ENCODE data around the gene POPDC3.

POPDC3 gene

GRCh38 chr6:105194106-105194505 lies 14.3 kb upstream of the POPDC3 start:
- no peak overlapping the region for H3K4me3 ChIP-seq (ENCODE audit: low read depth, low read length)
- no peaks in the 10 kb centered on the region for H3K27me3 ChIP-seq (ENCODE audit: control insufficient read depth, insufficient read depth, low read length)
- H3K4me1 ChIP-seq (ENCODE audit: control insufficient read depth, insufficient read depth, low read length): peaks cover 5% of the 10 kb centered on the region; the same call in 1 of the 2 replicates
- no peak overlapping the region for H3K9ac ChIP-seq (ENCODE audit: low read length)
- H3K9me3 ChIP-seq (ENCODE audit: control insufficient read depth, insufficient read depth, low read depth, low read length): no peaks in the 10 kb centered on the region
- H3K36me3 ChIP-seq (ENCODE audit: control insufficient read depth, insufficient read depth, low read length): no peaks in the 10 kb centered on the region
- no peak overlapping the region for H3K27ac ChIP-seq (ENCODE audit: low read depth, low read length)

- no peaks in the 10 kb centered on the region for H3K36me3 ChIP-seq (ENCODE audit: control insufficient read depth, insufficient read depth, low read length)
- H3K4me3 ChIP-seq (ENCODE audit: low read depth, low read length): no peak overlapping the region
- no peaks in the 10 kb centered on the region for H3K9me3 ChIP-seq (ENCODE audit: control insufficient read depth, insufficient read depth, low read depth, low read length)
- H3K27ac ChIP-seq (ENCODE audit: low read depth, low read length): no peak overlapping the region
- H3K9ac ChIP-seq (ENCODE audit: low read length): no peak overlapping the region
- H3K27me3 ChIP-seq (ENCODE audit: control insufficient read depth, insufficient read depth, low read length): no peaks in the 10 kb centered on the region
- peaks cover 5% of the 10 kb centered on the region; the same call in 1 of the 2 replicates for H3K4me1 ChIP-seq (ENCODE audit: control insufficient read depth, insufficient read depth, low read length)
Measured at GRCh38 chr6:105193647-105194046, 13.8 kb upstream of the POPDC3 start.

- Histone ChIP-seq H3K9me3 (ENCODE audit: control insufficient read depth, insufficient read depth, low read depth, low read length) (no peaks in the 10 kb centered on the region), H3K27ac (ENCODE audit: low read depth, low read length) (no peak overlapping the region), H3K27me3 (ENCODE audit: control insufficient read depth, insufficient read depth, low read length) (no peaks in the 10 kb centered on the region), H3K9ac (ENCODE audit: low read length) (no peak overlapping the region), H3K4me3 (ENCODE audit: low read depth, low read length) (no peak overlapping the region), H3K36me3 (ENCODE audit: control insufficient read depth, insufficient read depth, low read length) (no peaks in the 10 kb centered on the region), H3K4me1 (ENCODE audit: control insufficient read depth, insufficient read depth, low read length) (peaks cover 5% of the 10 kb centered on the region; the same call in 1 of the 2 replicates)
Measured at GRCh38 chr6:105192707-105193465, 13.1 kb upstream of the POPDC3 start.

- no peaks in the 10 kb centered on the region for H3K36me3 ChIP-seq (ENCODE audit: control insufficient read depth, insufficient read depth, low read length)
- no peaks in the 10 kb centered on the region for H3K27me3 ChIP-seq (ENCODE audit: control insufficient read depth, insufficient read depth, low read length)
- H3K9me3 ChIP-seq (ENCODE audit: control insufficient read depth, insufficient read depth, low read depth, low read length): no peaks in the 10 kb centered on the region
- peaks cover 5% of the 10 kb centered on the region; the same call in 1 of the 2 replicates for H3K4me1 ChIP-seq (ENCODE audit: control insufficient read depth, insufficient read depth, low read length)
- H3K9ac ChIP-seq (ENCODE audit: low read length): no peak overlapping the region
- H3K27ac ChIP-seq (ENCODE audit: low read depth, low read length): no peak overlapping the region
- no peak overlapping the region for H3K4me3 ChIP-seq (ENCODE audit: low read depth, low read length)
Measured at GRCh38 chr6:105191351-105191750, 11.5 kb upstream of the POPDC3 start.

- no peaks in the 10 kb centered on the region for H3K9me3 ChIP-seq (ENCODE audit: control insufficient read depth, insufficient read depth, low read depth, low read length)
- H3K36me3 ChIP-seq (ENCODE audit: control insufficient read depth, insufficient read depth, low read length): no peaks in the 10 kb centered on the region
- no peaks in the 10 kb centered on the region for H3K27me3 ChIP-seq (ENCODE audit: control insufficient read depth, insufficient read depth, low read length)
- H3K9ac ChIP-seq (ENCODE audit: low read length): no peak overlapping the region
- no peak overlapping the region for H3K4me3 ChIP-seq (ENCODE audit: low read depth, low read length)
- peaks cover 6% of the 10 kb centered on the region; the same call in 1 of the 2 replicates for H3K4me1 ChIP-seq (ENCODE audit: control insufficient read depth, insufficient read depth, low read length)
- H3K27ac ChIP-seq (ENCODE audit: low read depth, low read length): no peak overlapping the region
Measured at GRCh38 chr6:105189026-105189820, 9.4 kb upstream of the POPDC3 start.

- H3K27me3 ChIP-seq (ENCODE audit: control insufficient read depth, insufficient read depth, low read length): no peaks in the 10 kb centered on the region
- no peak overlapping the region for H3K9ac ChIP-seq (ENCODE audit: low read length)
- peaks cover 11% of the 10 kb centered on the region; the same call in 1 of the 2 replicates for H3K4me1 ChIP-seq (ENCODE audit: control insufficient read depth, insufficient read depth, low read length)
- H3K27ac ChIP-seq (ENCODE audit: low read depth, low read length): no peak overlapping the region
- no peaks in the 10 kb centered on the region for H3K36me3 ChIP-seq (ENCODE audit: control insufficient read depth, insufficient read depth, low read length)
- no peaks in the 10 kb centered on the region for H3K9me3 ChIP-seq (ENCODE audit: control insufficient read depth, insufficient read depth, low read depth, low read length)
- H3K4me3 ChIP-seq (ENCODE audit: low read depth, low read length): no peak overlapping the region
Measured at GRCh38 chr6:105188251-105188650, 8.4 kb upstream of the POPDC3 start.

GRCh38 chr6:105186576-105186975 lies 6.8 kb upstream of the POPDC3 start:
- no peaks in the 10 kb centered on the region for H3K27me3 ChIP-seq (ENCODE audit: control insufficient read depth, insufficient read depth, low read length)
- no peaks in the 10 kb centered on the region for H3K9me3 ChIP-seq (ENCODE audit: control insufficient read depth, insufficient read depth, low read depth, low read length)
- no peaks in the 10 kb centered on the region for H3K36me3 ChIP-seq (ENCODE audit: control insufficient read depth, insufficient read depth, low read length)
- no peak overlapping the region for H3K27ac ChIP-seq (ENCODE audit: low read depth, low read length)
- no peak overlapping the region for H3K4me3 ChIP-seq (ENCODE audit: low read depth, low read length)
- H3K9ac ChIP-seq (ENCODE audit: low read length): no peak overlapping the region
- peaks cover 25% of the 10 kb centered on the region for H3K4me1 ChIP-seq (ENCODE audit: control insufficient read depth, insufficient read depth, low read length)

- Histone ChIP-seq H3K9me3 (ENCODE audit: control insufficient read depth, insufficient read depth, low read depth, low read length) (no peaks in the 10 kb centered on the region), H3K27me3 (ENCODE audit: control insufficient read depth, insufficient read depth, low read length) (peaks cover 8% of the 10 kb centered on the region; the same call in 1 of the 2 replicates), H3K36me3 (ENCODE audit: control insufficient read depth, insufficient read depth, low read length) (no peaks in the 10 kb centered on the region), H3K27ac (ENCODE audit: low read depth, low read length) (no peak overlapping the region), H3K4me1 (ENCODE audit: control insufficient read depth, insufficient read depth, low read length) (peaks cover 29% of the 10 kb centered on the region), H3K4me3 (ENCODE audit: low read depth, low read length) (no peak overlapping the region), H3K9ac (ENCODE audit: low read length) (no peak overlapping the region)
Measured at GRCh38 chr6:105184921-105185320, 5.1 kb upstream of the POPDC3 start.

GRCh38 chr6:105181981-105182515 lies 2.2 kb upstream of the POPDC3 start:
- Histone ChIP-seq H3K36me3 (ENCODE audit: control insufficient read depth, insufficient read depth, low read length) (no peaks in the 10 kb centered on the region), H3K27ac (ENCODE audit: low read depth, low read length) (no peak overlapping the region), H3K9ac (ENCODE audit: low read length) (no peak overlapping the region), H3K4me3 (ENCODE audit: low read depth, low read length) (no peak overlapping the region), H3K9me3 (ENCODE audit: control insufficient read depth, insufficient read depth, low read depth, low read length) (no peaks in the 10 kb centered on the region), H3K4me1 (ENCODE audit: control insufficient read depth, insufficient read depth, low read length) (peaks cover 29% of the 10 kb centered on the region), H3K27me3 (ENCODE audit: control insufficient read depth, insufficient read depth, low read length) (peaks cover 24% of the 10 kb centered on the region)

GRCh38 chr6:105178636-105179035 lies 1.2 kb downstream of the POPDC3 start:
- H3K9me3 ChIP-seq (ENCODE audit: control insufficient read depth, insufficient read depth, low read depth, low read length): no peaks in the 10 kb centered on the region
- no peaks in the 10 kb centered on the region for H3K36me3 ChIP-seq (ENCODE audit: control insufficient read depth, insufficient read depth, low read length)
- no peak overlapping the region for H3K9ac ChIP-seq (ENCODE audit: low read length)
- peaks cover 24% of the 10 kb centered on the region for H3K27me3 ChIP-seq (ENCODE audit: control insufficient read depth, insufficient read depth, low read length)
- peak overlapping the region; percentile 80 for H3K4me3 ChIP-seq (ENCODE audit: low read depth, low read length)
- H3K27ac ChIP-seq (ENCODE audit: low read depth, low read length): no peak overlapping the region
- peaks cover 21% of the 10 kb centered on the region for H3K4me1 ChIP-seq (ENCODE audit: control insufficient read depth, insufficient read depth, low read length)

- Histone ChIP-seq H3K9ac (ENCODE audit: low read length) (no peak overlapping the region), H3K9me3 (ENCODE audit: control insufficient read depth, insufficient read depth, low read depth, low read length) (no peaks in the 10 kb centered on the region), H3K4me1 (ENCODE audit: control insufficient read depth, insufficient read depth, low read length) (peaks cover 17% of the 10 kb centered on the region), H3K36me3 (ENCODE audit: control insufficient read depth, insufficient read depth, low read length) (no peaks in the 10 kb centered on the region), H3K27ac (ENCODE audit: low read depth, low read length) (no peak overlapping the region), H3K27me3 (ENCODE audit: control insufficient read depth, insufficient read depth, low read length) (peaks cover 24% of the 10 kb centered on the region), H3K4me3 (ENCODE audit: low read depth, low read length) (no peak overlapping the region)
Measured at GRCh38 chr6:105178110-105178509, 1.7 kb downstream of the POPDC3 start.

Measured in HUES6 (cell line).